22Rv1 (cell line): Measurements from ENCODE around the gene YY1AP1.

ENCODE experiments used
- CTCF ChIP-seq: fragments of 450-650 bp; IDR thresholded peaks from 2 replicates; pipeline ENCODE4 v1.5.1; 2017; ENCODE audit warnings: mild to moderate bottlenecking
- ZFX ChIP-seq: fragments of 450-650 bp; IDR thresholded peaks from 2 replicates; pipeline ENCODE4 v1.6.1; 2017; ENCODE audit warnings: antibody characterized with exemption, borderline replicate concordance

GRCh38 chr1:155713075-155713474 is 24.5 kb upstream of the YY1AP1 start:
- TF ChIP-seq CTCF (no peak), ZFX (no peak)
